Epithelial cell of proximal tubule (primary cell): ENCODE data around the gene PRKCI. TPM values are rescaled to one million over a fixed set of nuclear protein-coding genes. Genes with fewer than 3 reads are reported as not detected.

Experiments used
- DNase-seq: peaks from one replicate; pipeline ENCODE4 v3.0.0-alpha.2; 2011; ENCODE audit warnings: low read depth
- H3K4me3 ChIP-seq: 2 replicates; pipeline ENCODE4 v1.5.1; 2011; ENCODE audit warnings: low read depth, mild to moderate bottlenecking, low read length
- CTCF ChIP-seq: conservative IDR thresholded peaks from 2 replicates; pipeline ENCODE4 v1.5.1; 2012; ENCODE audit warnings: low read depth, mild to moderate bottlenecking, low read length
- total RNA-seq: library from RNA; depleted of rRNA; stranded (reverse); fragments of >200 nt; gene quantifications from 2 replicates; pipeline ENCODE4 v1.2.3, GENCODE V29; 2015

Gene PRKCI
- total RNA-seq, 1 donor from 2014 or later, result 48.6 TPM

- TF ChIP-seq CTCF, result no peak
- DNase-seq, result no peak
- H3K4me3 ChIP-seq, result no peak overlapping the region
These were observed 56.4 kb downstream of the PRKCI start for GRCh38 chr3:170278627-170279026.

GRCh38 chr3:170290194-170290593 is 68.0 kb downstream of the PRKCI start:
- TF ChIP-seq CTCF, result no peak
- H3K4me3 ChIP-seq, result no peak overlapping the region
- no peak for DNase-seq

DNA sequence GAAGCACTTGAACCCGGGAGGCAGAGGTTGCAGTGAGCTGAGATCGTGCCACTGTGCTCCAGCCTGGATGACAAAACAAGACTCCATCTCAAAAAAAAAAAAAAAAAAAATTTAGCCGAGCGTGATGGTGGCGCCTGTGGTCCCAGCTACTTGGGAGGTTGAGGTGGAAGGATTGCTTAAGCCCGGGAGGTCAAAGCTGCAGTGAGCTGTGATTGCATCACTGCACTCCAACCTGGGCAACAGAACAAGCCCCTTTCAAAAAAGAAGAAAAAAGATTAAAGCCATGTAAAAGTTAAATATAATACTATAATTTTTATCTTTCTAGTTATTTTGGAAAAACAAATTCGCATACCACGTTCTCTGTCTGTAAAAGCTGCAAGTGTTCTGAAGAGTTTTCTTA is 73.4 kb downstream of the PRKCI start:
- no peak overlapping the region for H3K4me3 ChIP-seq
- no peak for DNase-seq
- no peak for TF ChIP-seq CTCF

DNA sequence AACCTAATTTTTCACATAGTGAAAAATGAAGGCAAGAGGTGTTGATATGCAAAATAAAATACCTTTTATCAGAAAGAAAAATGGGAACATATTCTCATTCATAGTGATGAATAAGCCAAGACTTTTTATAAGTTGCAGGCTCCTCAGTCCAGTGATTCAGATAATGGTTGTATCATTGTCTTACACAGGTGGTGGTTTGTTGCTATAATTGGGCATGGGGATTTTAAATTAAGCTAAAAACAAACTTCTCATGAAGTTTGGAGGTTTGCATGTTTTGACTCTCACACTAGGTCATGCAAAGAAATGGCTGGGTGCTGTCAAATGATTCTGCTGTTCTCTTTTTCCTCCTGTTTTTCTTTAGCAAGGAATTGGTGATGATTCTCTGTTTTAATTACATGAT is 74.5 kb downstream of the PRKCI start:
- no peak overlapping the region for H3K4me3 ChIP-seq
- no peak for TF ChIP-seq CTCF
- no peak for DNase-seq

DNA sequence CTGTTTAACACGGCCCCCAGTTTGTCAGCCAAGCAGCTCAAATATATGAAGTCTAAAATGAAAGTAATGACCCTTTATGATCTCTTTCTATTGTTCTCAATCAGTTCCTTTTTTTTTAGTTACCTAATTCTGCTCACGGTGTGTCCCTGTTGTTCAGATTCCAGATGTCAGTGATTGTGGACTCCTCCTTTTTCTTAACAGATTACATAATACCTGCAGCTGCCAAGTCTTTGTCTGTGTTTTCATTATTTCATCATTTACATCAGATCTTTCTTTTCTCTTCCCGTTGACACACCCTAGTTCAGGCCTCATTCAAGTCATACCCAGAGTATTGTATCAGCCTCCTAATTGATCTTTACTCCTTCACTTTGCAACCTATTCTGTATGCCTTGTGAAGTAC is 79.2 kb downstream of the PRKCI start:
- TF ChIP-seq CTCF, result no peak
- H3K4me3 ChIP-seq, result no peak overlapping the region
- no peak for DNase-seq

DNA sequence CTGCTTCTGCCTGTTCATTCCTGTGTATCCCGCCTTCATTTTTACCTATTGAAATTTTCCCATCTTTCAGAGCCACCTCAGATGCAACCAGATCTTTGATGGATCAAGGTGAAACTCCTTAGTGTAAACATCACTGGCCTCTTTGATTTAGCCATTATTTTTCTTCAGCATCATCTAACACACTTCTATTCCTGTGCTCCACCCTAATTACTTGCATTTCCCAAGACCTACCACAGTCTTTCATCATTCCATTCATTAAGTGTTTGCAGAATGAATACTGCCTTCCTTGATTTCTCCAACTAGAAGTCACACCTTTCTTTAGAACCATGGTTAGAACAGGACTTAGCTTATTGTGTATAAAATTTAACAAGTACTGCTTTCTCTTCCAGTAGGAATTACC is 79.8 kb downstream of the PRKCI start:
- H3K4me3 ChIP-seq, result no peak overlapping the region
- no peak for DNase-seq
- TF ChIP-seq CTCF, result no peak

DNA sequence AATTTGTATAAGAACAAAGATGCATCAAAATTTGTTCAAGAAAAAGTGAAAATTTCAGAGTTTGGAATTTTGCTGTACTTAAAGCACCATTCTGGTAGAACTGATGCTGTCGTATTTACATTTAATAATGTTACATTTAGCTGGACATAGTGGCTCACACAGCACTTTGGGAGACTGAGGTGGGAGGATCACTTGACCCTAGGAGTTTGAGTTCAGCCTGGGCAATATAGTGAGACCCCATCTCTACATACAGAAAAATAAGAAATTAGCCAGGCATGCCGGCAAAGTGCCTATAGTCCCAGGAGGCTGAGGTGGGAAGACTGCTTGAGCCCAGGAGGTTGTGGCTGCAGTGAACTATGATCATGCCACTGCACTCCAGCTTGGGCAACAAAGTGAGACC is 83.8 kb downstream of the PRKCI start:
- TF ChIP-seq CTCF, result no peak
- DNase-seq, result no peak
- H3K4me3 ChIP-seq, result no peak overlapping the region
